HTR-8/SVneo (cell line): ENCODE data around the gene GPR161.
A peak's percentile ranks its signal among the peaks of the same experiment; 100 is the strongest.

Source experiments
- DNase-seq: peaks from one replicate; pipeline ENCODE4 v3.0.0; 2011; ENCODE audit warnings: low spot score, mixed read lengths; ENCODE audit not compliant: insufficient read length
- FAIRE-seq: peaks from 2 replicates; lab custom pipeline; 2011; peaks lifted over from hg19 to GRCh38; lab: Jason Lieb, UNC

Gene GPR161

DNA sequence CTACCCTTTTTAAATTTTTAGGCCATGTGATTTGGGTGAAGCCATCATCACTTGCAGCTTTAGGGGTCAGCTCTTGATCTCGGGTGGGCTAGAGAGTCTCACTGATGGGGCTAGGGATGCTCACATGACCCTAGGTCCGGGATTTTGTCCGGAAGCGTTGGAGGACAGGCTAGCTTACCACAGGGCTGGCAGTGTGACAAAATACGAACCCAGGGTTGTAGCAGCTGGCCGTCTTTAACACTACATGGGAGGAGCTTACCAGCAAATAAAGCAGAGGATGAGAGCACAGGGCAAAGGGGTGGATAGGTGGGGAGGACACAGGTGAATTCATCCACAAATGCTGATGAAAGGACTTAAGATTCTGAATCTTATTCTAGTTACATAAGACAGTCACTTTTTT is 21.9 kb downstream of the GPR161 start:
- FAIRE-seq (no peak), DNase-seq (no peak)

DNA sequence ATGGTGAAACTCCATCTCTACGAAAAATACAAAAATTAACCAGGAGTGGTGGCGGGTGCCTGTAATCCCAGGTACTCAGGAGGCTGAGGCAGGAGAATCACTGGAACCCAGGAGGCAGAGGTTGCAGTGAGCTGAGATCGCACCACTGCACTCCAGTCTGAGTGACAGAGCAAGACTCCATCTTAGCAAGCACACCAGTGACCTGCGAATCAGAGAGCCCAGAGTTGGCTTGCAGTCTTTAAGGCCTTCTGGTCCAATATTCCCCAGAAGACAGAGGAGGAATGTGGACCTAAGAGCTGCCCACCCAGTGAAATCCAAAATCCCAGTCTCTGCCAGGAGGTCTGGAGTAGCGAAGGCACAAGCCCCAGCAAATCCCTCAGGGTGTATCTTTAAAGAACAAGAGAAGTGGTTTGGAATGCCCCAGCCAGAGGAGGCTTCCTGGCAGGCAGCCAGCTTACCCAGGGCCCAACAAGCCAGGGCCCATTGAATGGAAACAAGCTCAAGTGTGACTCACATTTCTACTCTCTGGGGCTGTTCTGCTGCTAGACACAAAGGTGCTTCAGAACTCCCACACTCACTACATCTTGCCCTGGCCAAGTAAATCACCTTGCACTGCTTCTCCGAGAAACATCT is 23.9 kb downstream of the GPR161 start:
- FAIRE-seq = peak; percentile 42
- DNase-seq = peak; percentile 81

DNA sequence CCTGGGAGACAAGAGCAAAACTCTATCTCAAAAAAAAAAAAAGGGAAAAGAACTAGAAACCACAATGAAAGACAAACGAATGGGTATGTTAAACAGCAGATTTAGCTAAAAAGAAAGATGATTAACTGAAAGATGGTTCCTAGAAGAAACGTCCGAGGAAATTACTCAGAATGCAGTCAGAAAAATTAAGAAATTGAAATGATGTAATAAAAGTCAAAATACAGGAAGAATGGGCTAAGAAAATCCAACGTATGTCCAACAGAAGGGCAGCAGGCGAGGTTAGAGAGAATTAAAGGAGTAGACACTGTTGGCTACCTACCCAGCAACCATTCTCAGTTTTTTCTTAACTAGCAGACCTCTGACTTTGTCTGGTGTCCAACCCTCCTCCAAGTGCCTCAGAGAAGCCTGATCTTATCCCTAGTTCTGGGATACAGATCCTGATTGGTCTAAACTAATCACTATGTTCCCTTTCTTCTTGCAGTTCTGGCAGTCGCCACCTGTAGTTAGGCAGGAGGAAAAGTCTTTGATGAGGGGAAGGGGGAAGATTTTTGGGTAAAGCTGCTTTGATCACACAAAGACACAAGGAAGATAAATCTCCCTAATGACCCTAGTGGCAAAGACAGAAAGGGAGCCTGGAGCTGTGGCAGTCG is 25.7 kb downstream of the GPR161 start:
- DNase-seq = no peak
- no peak for FAIRE-seq

DNA sequence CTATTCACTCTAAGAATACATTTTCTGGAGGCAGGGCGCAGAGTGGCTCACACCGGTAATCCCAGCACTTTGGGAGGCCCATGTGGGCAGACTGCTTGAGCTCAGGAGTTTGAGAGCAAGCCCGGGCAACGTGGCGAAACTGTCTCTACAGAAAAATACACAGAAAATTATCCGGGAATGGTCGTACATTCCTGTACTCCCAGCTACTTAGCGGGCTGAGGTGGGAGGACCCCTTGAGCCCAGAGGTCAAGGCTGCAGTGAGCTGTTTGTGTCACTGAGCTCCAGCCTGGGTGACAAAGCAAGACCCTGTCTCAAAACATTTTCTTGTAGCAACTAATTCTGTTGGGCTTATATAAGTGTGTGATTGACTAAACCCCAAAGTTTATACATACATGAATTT is 30.5 kb downstream of the GPR161 start:
- no peak for DNase-seq
- FAIRE-seq = no peak

DNA sequence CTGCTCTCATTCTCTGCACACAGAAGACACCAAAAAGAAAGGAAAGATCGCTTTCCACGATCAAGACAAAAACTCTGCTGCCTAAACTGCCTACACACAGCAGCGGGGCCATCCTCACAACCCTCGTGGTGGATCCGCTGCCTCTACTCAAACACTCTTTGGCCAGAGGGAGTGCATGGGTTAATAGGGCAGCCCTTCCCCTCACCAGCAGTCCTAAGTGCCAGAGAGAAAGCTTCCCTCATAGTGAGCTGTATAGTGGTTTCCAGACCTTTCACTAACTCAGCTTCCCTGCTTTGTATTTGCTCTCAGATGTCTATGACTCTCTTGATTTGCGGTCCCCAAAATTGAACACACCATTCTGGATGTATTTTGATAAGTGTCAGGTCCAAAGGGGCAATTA is 30.9 kb downstream of the GPR161 start:
- DNase-seq (no peak), FAIRE-seq (no peak)

DNA sequence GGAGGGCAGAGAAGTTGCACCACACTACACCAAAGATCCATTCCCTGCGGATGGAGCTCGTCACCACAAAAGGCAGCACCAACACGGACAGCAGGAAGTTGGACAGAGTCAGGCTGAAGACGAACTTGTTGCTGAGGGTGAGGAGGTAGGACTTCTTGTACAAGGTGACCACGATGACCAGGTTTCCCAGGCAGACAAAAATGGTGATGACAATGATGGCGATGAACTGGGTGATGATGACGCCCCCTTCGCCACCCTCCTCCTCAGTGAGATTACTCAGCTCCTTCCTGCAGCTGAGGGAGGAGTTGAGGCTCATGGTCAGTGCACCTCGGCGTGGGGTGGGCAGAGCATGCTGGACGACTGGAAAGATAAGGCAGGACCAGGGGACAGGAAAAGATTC is 32.2 kb downstream of the GPR161 start:
- FAIRE-seq = no peak
- no peak for DNase-seq

DNA sequence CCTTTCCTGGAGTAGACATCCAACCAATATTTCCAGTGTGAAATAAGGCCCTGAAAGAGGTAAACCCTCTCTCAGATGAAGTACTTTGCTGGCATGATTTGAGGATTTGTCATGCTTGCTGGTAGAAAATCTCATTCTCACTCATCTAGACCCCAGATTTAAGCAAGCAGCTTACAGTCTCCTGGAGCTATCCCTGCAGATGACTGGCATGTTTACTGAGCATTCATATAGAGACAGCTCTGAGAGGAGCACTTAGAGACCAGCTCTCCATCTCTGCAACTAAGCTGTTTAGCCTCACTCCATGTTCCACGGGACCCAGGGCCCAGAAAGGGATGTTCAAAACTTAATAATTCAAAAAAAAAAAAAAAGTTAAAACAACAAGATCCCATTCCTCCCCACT is 34.2 kb downstream of the GPR161 start:
- FAIRE-seq (no peak), DNase-seq (no peak)

DNA sequence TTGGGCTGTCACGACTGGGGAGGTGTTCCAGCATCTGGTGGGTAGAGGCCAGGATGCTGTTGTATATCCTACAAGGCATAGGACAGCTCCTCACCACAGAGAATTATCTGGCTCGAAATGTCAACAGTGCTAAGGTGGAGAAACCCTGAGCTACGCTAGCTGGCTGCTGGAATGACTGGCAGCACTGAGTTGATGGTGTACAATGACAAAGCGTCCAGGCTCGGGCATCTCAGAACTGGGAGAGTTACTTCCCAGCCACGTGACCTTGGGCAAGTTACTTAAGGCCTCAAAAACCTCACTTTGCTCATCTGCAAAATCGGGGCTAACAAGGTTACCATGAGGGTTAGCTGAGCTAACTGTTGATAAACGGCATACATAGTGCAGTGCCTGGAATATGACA is 35.4 kb downstream of the GPR161 start:
- FAIRE-seq = no peak
- no peak for DNase-seq

DNA sequence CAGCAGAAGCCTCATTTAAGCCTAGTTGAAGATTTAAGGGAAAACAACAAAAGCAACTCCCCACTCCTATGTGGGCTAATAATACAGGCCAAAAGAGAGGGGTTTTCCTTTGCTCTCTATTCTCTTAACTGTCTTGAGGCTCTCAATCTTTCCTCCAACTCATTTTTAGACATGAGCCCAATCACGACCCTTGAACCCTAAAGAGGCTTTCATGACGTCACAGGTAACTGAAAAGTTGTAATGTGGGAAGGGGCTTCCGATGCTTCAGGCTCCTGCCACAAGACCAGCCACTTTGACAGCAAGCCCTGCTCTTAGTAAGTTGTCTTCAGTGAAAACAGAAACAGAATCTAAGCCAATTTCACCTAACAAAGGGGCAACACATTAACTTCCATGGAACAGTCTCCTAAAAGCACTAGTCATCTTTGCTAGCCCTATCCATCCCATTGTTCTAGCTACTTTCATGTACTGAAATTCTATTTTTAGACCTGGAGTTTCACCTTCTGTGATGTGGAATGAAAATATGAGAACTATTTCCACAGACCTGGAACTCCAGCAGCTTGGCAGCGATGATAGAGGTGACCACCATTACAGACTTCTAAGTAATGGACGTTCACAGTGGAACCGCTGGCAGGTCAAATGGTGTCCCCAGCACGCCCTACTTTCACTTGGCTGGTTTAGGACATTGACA is 36.3 kb downstream of the GPR161 start:
- FAIRE-seq (no peak), DNase-seq (no peak)

DNA sequence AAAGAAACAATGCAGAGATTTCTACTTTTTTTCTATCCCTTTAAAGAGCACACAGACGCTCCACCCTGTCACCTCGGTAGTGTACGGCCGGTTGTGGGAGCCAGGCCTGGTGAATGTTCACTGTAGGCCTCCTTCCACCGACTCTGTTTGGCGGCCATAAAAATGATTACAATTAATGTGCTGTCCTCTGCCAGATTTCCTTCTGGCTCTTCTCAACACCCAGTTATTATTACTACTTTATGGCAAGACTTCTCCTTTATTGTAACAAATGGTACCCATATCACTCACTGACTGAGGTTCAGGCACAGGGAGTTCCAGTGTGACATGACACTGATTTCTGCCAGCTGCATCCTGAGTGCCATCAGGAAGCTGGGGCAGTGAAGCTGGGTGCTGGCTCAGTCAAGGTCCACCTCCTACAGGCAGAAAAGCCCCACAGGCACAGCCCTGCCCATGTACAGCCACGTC is 37.4 kb downstream of the GPR161 start:
- FAIRE-seq (no peak), DNase-seq (no peak)

DNA sequence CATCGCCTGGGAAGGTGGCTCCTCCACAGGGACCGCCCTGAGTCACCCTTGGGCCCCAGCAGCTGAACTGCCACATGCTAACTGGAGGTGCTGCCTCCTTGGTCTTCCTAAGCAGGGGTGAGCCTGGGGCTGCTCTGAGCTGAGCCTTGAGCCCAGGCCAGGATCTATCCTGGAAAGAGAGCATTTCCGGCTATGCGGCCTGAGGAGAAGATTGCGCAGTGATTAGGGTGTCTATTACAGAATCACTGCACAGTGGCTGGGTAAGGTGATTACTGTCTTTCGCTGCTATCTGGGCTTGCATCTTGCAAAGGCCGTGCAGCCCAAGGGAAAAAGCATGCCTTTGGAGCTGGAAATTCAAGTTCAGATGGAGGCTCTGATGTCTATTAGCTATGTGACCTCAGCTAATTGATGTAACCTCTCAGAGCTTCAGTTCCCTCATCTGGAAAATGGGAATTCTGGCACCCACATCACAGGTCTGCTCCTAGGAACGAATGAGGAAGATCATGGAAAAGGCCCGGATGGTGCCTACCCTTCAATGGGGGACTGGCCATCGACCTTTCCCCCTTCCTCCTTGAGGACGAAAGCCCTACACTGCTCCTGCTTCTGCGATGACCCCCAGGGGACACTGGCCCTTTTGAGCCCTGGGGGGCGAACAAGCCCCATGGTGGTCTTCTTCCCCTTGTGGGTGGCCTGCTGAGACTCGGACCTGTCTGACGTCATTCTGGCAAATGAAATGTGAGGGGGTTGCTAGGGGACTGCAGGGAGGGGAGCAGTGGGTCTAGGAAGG is 38.0 kb downstream of the GPR161 start:
- DNase-seq (no peak), FAIRE-seq (no peak)

DNA sequence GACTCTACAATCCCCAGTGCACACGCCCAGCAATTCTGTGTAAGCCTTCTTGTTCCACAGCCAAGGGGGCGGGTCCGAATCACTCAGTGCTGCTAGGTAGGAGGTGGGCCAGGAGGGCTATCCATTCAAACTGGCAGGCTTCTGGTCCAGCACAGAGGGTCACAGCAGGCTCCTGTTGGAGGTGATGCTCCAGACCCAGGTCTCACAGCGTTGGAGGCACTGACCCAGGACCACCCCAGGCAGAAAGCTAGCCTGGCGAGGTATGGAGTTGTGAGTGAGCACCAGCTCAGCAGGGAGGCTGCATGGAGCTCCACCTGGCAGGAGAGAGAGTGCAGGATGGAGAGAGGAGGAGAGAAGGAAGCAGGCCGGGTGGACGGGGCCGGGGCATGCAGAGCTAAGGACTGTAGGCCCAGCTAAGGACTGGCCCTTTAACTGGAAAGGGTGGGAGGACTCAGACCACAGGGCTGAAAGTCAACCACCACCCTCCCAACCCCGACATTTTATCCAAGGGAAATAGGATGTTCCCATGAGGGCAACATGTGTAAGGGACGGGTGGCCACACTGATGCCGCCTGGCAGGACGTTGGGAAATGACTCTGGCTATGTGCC is 38.7 kb downstream of the GPR161 start:
- DNase-seq = no peak
- FAIRE-seq = no peak

DNA sequence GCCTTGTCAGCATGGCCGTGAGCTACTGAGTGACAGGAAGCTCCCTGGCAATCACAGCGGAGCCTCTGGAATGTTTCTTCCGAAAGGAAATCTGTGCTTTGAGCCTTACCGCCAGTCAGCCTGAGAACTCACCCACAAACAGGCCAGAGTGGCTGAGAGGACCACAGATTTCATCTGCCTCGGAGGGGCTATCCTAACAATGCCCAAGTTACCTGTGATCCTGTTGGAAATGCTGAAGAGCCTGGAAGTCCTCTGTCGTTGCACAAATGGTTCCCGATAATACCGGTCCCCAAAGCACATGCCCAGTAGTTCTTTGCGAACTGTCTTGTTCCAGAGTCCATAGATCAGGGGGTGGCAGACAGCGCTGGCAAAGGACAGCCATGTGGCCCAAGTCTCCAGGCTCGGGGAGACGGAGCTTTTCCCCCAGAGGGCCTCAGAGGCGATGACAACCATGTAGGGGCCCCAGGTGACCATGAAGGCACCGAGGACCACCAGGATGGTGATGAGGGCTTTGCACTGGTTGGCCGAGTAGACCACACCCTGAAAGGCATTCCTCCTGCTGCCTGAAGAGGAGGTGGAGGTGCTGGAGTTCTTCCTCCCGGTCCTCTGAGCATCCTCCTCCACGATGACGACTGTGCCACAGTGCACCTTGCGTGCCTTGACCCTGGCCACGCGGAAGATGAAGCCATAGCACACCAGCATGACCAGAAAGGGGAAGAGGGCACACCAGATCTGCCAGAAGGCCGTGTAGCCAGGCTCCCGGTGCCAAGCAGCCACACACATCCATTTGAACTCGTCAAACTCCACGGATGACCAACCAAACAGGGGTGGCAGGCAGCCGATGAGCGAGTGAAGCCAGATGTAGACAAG is 40.2 kb downstream of the GPR161 start:
- DNase-seq (no peak), FAIRE-seq (no peak)

DNA sequence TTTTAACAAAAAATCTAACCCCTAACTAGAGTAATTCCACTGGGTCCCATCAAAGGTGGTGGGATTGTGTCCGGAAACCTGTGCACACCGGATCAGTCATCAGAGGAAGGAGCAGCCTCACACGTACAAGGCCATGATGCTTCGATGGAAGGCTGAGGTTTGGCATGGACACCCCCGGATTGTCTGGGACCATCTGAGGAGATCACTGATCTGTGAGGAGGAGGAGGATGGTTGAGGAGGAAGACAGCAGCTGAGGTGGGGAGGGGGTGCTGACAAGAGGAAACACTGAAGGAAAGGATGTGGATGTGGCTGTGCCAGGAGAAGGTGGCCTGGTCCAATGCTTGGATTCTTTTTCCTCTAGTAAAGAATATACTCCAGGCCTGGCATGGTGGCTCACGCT is 41.3 kb downstream of the GPR161 start:
- DNase-seq = no peak
- no peak for FAIRE-seq

DNA sequence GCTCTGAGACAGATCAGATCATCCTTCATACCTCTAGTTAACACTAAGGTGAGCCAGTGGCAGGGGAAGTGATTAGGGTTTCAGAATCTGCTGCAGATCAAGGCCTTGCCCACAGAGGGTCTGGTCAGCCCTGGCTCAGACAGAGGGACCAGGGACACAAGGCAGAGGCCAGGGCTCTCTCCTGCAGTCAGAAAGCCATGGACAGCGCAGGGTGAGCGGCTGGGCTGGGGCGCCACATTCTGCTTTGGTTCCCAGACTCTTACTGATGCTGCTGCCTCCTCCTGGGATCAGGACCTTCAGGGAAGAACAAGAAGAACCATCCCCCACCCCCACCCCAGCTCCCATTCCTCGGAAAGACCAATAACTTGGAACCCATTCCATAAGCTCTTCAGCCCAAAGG is 43.1 kb downstream of the GPR161 start:
- FAIRE-seq = no peak

DNA sequence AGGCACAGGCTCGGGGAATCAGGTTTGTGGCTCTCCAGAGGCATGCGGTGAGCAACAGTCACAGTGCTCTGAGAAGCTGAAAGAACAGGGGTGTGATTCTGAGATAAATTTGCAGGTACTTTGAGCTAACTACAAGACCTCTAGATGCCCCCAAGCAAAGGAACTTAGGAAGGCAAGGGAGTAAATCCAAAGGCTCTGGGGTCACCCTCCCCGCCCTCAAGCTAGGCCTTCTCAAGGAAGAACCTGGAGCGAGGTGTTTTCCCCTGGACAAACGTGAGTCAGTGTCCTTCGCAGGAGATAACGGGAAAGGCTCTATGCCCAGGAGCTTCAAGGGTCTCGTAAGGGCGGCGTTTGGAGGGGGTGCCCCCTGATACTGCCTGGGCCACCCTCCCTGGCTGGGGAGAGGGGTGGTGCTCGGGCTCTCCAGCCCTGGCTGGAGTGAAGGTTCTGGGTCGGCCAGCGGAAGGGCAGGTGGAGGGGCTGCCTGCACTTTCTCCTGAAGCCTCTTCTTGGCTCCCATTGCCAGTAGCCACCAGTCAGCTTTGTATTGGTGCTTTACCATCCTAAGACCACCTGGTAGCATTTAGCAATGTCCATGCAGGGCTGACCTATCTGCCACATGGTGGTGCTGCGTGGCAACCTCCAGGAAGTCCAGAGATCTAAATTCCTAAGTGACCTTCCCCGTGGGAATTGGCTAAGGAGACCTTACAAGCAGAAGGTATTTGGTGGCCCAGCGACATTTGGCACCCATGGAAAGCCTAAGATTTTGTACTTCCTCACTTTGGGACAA is 44.0 kb downstream of the GPR161 start:
- DNase-seq = peak; percentile 33

More for the DNA sequence above, 43.1 kb downstream of the GPR161 start:
- DNase-seq = no peak

DNA sequence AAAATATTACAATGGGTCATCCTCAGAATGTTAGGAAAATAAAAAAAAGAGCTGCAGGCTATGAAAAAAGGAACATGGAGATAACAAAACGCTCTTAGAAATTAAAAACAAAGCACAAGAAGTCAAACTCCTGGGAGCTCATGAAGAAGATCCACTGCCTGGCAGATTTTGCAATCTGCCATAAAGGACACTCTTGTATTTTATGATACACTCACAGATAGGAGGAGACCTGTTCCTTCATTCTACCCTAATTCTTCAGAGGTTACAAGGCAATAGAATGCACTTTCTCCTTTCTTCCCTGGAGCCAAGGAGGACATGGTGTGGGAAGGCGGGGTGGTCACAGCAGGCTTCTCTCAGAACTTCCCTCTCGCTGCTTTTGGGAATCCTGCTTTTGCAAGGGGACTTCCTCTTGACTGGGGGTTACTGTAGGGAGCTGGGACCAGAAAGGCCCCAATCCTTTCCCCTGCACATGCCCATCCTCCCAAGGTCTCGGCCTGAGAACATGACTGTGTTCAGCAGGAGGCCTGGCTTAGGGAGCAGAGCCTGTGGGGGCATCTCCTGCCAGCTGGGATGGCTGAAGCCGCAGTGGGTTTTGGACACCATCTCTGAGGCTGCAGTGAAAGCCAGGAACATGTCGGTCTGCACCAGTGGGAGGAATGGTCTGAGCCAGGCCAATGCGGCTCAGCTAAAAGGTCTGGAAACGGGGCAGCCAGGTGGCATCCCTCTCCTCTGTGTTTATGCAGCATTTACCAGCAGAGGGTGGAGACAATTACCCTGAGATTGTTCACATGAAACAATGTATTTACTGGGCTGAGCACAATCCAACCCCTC is 44.8 kb downstream of the GPR161 start:
- no peak for FAIRE-seq
- DNase-seq = no peak

More for the DNA sequence above, 44.0 kb downstream of the GPR161 start:
- no peak for FAIRE-seq

DNA sequence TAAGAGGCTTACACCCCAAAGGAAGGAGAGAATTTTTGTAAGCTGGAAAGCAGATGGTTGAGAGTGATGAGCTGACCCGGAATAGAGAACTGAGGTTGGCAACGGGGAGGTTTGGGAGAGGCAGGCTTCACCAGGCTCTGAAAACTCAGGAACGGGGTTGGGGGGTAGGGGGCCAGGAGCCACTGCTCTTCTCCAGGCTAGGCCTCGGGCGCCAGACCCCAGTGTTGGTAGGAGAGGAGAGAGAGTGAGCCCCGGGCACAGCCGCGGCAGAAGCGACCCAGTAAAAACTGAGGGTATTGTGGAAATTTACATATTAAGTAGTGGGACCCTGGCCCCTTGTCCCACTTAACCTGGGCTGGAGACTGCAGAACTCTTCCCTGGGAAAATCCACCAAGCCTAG is 45.7 kb downstream of the GPR161 start:
- DNase-seq (no peak), FAIRE-seq (no peak)
